DMS114 treated with DMSO at 0.1 percent for 48 hours (cell line): Measurements from ENCODE around the gene KCNB1.
"Not testable (repeated sequence)": the region's sequence is repeated elsewhere in the genome, so short reads cannot be mapped to it uniquely, and the experiment has no call there.

ENCODE experiments used
- DNase-seq: peaks from one replicate; lab custom pipeline; 2025; ENCODE audit not compliant: unreplicated experiment; lab: John Stamatoyannopoulos, UW

KCNB1 gene

GRCh38 chr20:49412254-49412653 is 70.2 kb downstream of the KCNB1 start:
- no peak for DNase-seq

- no peak for DNase-seq
Measured at GRCh38 chr20:49411221-49411925, 71.1 kb downstream of the KCNB1 start.

GRCh38 chr20:49409975-49410621 is 72.4 kb downstream of the KCNB1 start:
- not testable (repeated sequence) for DNase-seq

GRCh38 chr20:49409302-49409974 is 73.0 kb downstream of the KCNB1 start:
- DNase-seq, result no peak

GRCh38 chr20:49408509-49409104 is 73.9 kb downstream of the KCNB1 start:
- no peak for DNase-seq

- no peak for DNase-seq
Measured at GRCh38 chr20:49406666-49407065, 75.8 kb downstream of the KCNB1 start.

- DNase-seq, result no peak
Measured at GRCh38 chr20:49405696-49406095, 76.8 kb downstream of the KCNB1 start.

GRCh38 chr20:49405062-49405683 is 77.3 kb downstream of the KCNB1 start:
- no peak for DNase-seq

GRCh38 chr20:49404461-49404860 is 78.0 kb downstream of the KCNB1 start:
- DNase-seq, result no peak

GRCh38 chr20:49403911-49404310 is 78.6 kb downstream of the KCNB1 start:
- no peak for DNase-seq

- DNase-seq, result no peak
Measured at GRCh38 chr20:49403012-49403411, 79.5 kb downstream of the KCNB1 start.

- no peak for DNase-seq
Measured at GRCh38 chr20:49400904-49401303, 81.6 kb downstream of the KCNB1 start.

GRCh38 chr20:49400410-49400809 is 82.1 kb downstream of the KCNB1 start:
- DNase-seq, result no peak

GRCh38 chr20:49399329-49399728 is 83.1 kb downstream of the KCNB1 start:
- DNase-seq, result no peak

- DNase-seq, result no peak
Measured at GRCh38 chr20:49398401-49399144, 83.9 kb downstream of the KCNB1 start.

- DNase-seq, result no peak
Measured at GRCh38 chr20:49397525-49397924, 84.9 kb downstream of the KCNB1 start.

GRCh38 chr20:49396230-49396629 is 86.2 kb downstream of the KCNB1 start:
- no peak for DNase-seq

- DNase-seq, result no peak
Measured at GRCh38 chr20:49395659-49396058, 86.8 kb downstream of the KCNB1 start.

- no peak for DNase-seq
Measured at GRCh38 chr20:49395183-49395582, 87.3 kb downstream of the KCNB1 start.

- no peak for DNase-seq
Measured at GRCh38 chr20:49394757-49395156, 87.7 kb downstream of the KCNB1 start.

GRCh38 chr20:49394264-49394663 is 88.2 kb downstream of the KCNB1 start:
- no peak for DNase-seq
